ENCODE results near the gene PRSS21. TPM values are rescaled to one million over a fixed set of nuclear protein-coding genes. Genes with fewer than 3 reads are reported as not detected.

The PRSS21 gene
- total RNA-seq, 1 donor from 2014 or later = not detected

- intact Hi-C loops (cut with DNase I) = no loop called here
- peak; percentile 63 for DNase-seq (ENCODE audit: low spot score)
These were observed 3.9 kb downstream of the PRSS21 start for GRCh38 chr16:2820836-2821486.

GRCh38 chr16:2821487-2822157 is 4.6 kb downstream of the PRSS21 start:
- intact Hi-C loops (cut with DNase I) = no loop called here
- no peak for DNase-seq (ENCODE audit: low spot score)

GRCh38 chr16:2822158-2822495 is 5.1 kb downstream of the PRSS21 start:
- no peak for DNase-seq (ENCODE audit: low spot score)
- intact Hi-C loops (cut with DNase I) = no loop called here

- intact Hi-C loops (cut with DNase I) = no loop called here
- DNase-seq (ENCODE audit: low spot score) = no peak
These were observed 5.5 kb downstream of the PRSS21 start for GRCh38 chr16:2822496-2822895.

GRCh38 chr16:2824626-2825025 is 7.6 kb downstream of the PRSS21 start:
- no peak for DNase-seq (ENCODE audit: low spot score)
- intact Hi-C loops (cut with DNase I) = no loop called here

GRCh38 chr16:2825049-2825742 is 8.2 kb downstream of the PRSS21 start:
- intact Hi-C loops (cut with DNase I) = no loop called here

GRCh38 chr16:2825906-2826305 is 8.9 kb downstream of the PRSS21 start:
- peak; percentile 67 for DNase-seq (ENCODE audit: low spot score)
- intact Hi-C loops (cut with DNase I) = no loop called here

More at GRCh38 chr16:2825049-2825742, 8.2 kb downstream of the PRSS21 start:
- peak; percentile 54 for DNase-seq (ENCODE audit: low spot score)

GRCh38 chr16:2826591-2827373 is 9.7 kb downstream of the PRSS21 start:
- DNase-seq (ENCODE audit: low spot score) = peak; percentile 67
- intact Hi-C loops (cut with DNase I) = no loop called here

GRCh38 chr16:2827374-2827791 is 10.3 kb downstream of the PRSS21 start:
- DNase-seq (ENCODE audit: low spot score) = peak; percentile 60

GRCh38 chr16:2827831-2828520 is 10.9 kb downstream of the PRSS21 start:
- peak; percentile 70 for DNase-seq (ENCODE audit: low spot score)
- intact Hi-C loops (cut with DNase I) = no loop called here

More at GRCh38 chr16:2827374-2827791, 10.3 kb downstream of the PRSS21 start:
- intact Hi-C loops (cut with DNase I) = no loop called here

- DNase-seq (ENCODE audit: low spot score) = no peak
- intact Hi-C loops (cut with DNase I) = no loop called here
These were observed 11.4 kb downstream of the PRSS21 start for GRCh38 chr16:2828521-2828840.

GRCh38 chr16:2828876-2829430 is 11.9 kb downstream of the PRSS21 start:
- intact Hi-C loops (cut with DNase I) = no loop called here
- no peak for DNase-seq (ENCODE audit: low spot score)

- intact Hi-C loops (cut with DNase I) = no loop called here
- no peak for DNase-seq (ENCODE audit: low spot score)
These were observed 12.7 kb downstream of the PRSS21 start, which contains the start of gene ZG16B for GRCh38 chr16:2829501-2830354. Gene ZG16B (plus strand): TSS chr16:2830303. CDS start chr16:2830442, 139 bp downstream.

- no peak for DNase-seq (ENCODE audit: low spot score)
- intact Hi-C loops (cut with DNase I) = no loop called here
These were observed 13.3 kb downstream of the PRSS21 start for GRCh38 chr16:2830355-2830695.

- DNase-seq (ENCODE audit: low spot score) = no peak
- intact Hi-C loops (cut with DNase I) = no loop called here
These were observed 14.2 kb downstream of the PRSS21 start for GRCh38 chr16:2831203-2831602.

- DNase-seq (ENCODE audit: low spot score) = no peak
- intact Hi-C loops (cut with DNase I) = no loop called here
These were observed 16.7 kb downstream of the PRSS21 start for GRCh38 chr16:2833776-2834175.

GRCh38 chr16:2834968-2835367 is 17.9 kb downstream of the PRSS21 start:
- DNase-seq (ENCODE audit: low spot score) = no peak
- intact Hi-C loops (cut with DNase I) = no loop called here
